ENCODE results near the gene GADL1.

DNA sequence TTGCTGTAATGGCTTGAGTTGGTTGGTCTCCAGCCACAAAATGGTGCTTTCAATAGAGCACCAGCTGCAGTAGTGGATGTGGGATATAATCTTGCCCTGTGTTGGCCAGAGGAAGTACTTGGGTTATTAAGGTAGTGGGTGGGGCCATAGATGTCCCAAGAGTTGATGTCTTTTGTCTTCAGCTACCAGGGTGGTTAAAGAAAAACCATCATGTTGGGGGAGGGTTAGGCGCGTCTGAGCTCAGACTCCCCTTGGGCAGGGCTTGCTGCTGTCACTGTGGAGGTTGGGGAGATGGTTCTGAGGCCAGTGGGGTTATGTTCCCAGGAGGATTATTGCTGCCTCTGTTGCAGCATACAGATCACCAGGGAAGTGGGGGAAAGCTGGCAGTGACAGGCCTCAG is 46.9 kb upstream of the GADL1 start:
- TF ChIP-seq, protein P1, sequence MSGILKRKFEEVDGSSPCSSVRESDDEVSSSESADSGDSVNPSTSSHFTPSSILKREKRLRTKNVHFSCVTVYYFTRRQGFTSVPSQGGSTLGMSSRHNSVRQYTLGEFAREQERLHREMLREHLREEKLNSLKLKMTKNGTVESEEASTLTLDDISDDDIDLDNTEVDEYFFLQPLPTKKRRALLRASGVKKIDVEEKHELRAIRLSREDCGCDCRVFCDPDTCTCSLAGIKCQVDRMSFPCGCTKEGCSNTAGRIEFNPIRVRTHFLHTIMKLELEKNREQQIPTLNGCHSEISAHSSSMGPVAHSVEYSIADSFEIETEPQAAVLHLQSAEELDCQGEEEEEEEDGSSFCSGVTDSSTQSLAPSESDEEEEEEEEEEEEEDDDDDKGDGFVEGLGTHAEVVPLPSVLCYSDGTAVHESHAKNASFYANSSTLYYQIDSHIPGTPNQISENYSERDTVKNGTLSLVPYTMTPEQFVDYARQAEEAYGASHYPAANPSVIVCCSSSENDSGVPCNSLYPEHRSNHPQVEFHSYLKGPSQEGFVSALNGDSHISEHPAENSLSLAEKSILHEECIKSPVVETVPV (CRISPR knock-in tag; IDR thresholded peaks at IDR 0.05): no peak
- TF ChIP-seq ESRRG (CRISPR knock-in tag; IDR thresholded peaks at IDR 0.05) (no peak), CSDC2 (CRISPR knock-in tag; IDR thresholded peaks at IDR 0.05) (no peak), PATZ1 (CRISPR knock-in tag; IDR thresholded peaks at IDR 0.05; ENCODE audit: borderline replicate concordance) (no peak), GLIS3 (CRISPR knock-in tag; IDR thresholded peaks at IDR 0.05) (no peak), ISL1 (CRISPR knock-in tag; IDR thresholded peaks at IDR 0.05) (no peak), ZNF70 (CRISPR knock-in tag; IDR thresholded peaks at IDR 0.05) (no peak), ZFP30 (CRISPR knock-in tag; IDR thresholded peaks at IDR 0.05) (no peak), ZNF565 (CRISPR knock-in tag; conservative IDR thresholded peaks at IDR 0.05; ENCODE audit: low read depth) (no peak), ARNTL (CRISPR knock-in tag; IDR thresholded peaks at IDR 0.05; ENCODE audit: borderline replicate concordance, low read depth) (no peak)

Data from SK-N-SH treated with all-trans-retinoic acid at 6 μM for 48 hours (cell line).